K562 (cell line): ENCODE data around the gene NECAB2. TPM values are rescaled to one million over a fixed set of nuclear protein-coding genes. Genes with fewer than 3 reads are reported as not detected.

Source experiments
- BACH1 ChIP-seq: fragments of 200-800 bp; sonication (Bioruptor generic); IDR thresholded peaks from 2 replicates; pipeline ENCODE4 v1.6.1; 2016; ENCODE audit warnings: missing genetic modification characterization, missing compliant biosample characterization
- BRD9 ChIP-seq: fragments of 450-650 bp; IDR thresholded peaks from 2 replicates; pipeline ENCODE4 v1.6.1; 2018; ENCODE audit warnings: low read depth; ENCODE audit not compliant: partially characterized antibody
- CHCHD3 ChIP-seq: fragments of 250-450 bp; sonication (Bioruptor Pico); IDR thresholded peaks from 2 replicates; pipeline ENCODE4 v2.1.2; 2022; ENCODE audit warnings: mild to moderate bottlenecking
- CHD4 ChIP-seq: fragments of 200-600 bp; sonication (generic); IDR thresholded peaks from 3 replicates; pipeline ENCODE4 v1.6.1; 2012; ENCODE audit warnings: low read depth, mild to moderate bottlenecking, mixed read lengths, low read length, inconsistent platforms; ENCODE audit not compliant: insufficient read depth, insufficient replicate concordance, poor library complexity, severe bottlenecking
- HCFC1 ChIP-seq: IDR thresholded peaks from 2 replicates; pipeline ENCODE4 v1.6.1; 2012; ENCODE audit warnings: low read depth, low read length, improper control_type of control experiment
- HMGN3 ChIP-seq: IDR thresholded peaks from 2 replicates; pipeline ENCODE4 v1.6.1; 2011; ENCODE audit warnings: borderline replicate concordance, low read depth, mild to moderate bottlenecking, mixed read lengths, low read length; ENCODE audit not compliant: insufficient read length; ENCODE audit errors: extremely low read depth
- HNRNPL ChIP-seq: fragments of 200-400 bp; formaldehyde crosslinking; IDR thresholded peaks from 2 replicates; pipeline ENCODE4 v1.6.1; 2017; ENCODE audit warnings: low read depth, mild to moderate bottlenecking, low read length
- HOXB6 ChIP-seq: fragments of 250-450 bp; sonication (Bioruptor Pico); IDR thresholded peaks from 2 replicates; pipeline ENCODE4 v1.5.1; 2022; ENCODE audit warnings: mild to moderate bottlenecking, borderline replicate concordance
- KAT2B ChIP-seq: IDR thresholded peaks from one replicate; pipeline ENCODE4 v1.6.1; 2012; ENCODE audit warnings: low read depth, mild to moderate bottlenecking, control low read depth, inconsistent platforms, low read length, moderate library complexity
- MAFK ChIP-seq: IDR thresholded peaks from 2 replicates; pipeline ENCODE4 v1.6.1; 2011; ENCODE audit warnings: low read length, improper control_type of control experiment
- NCOA4 ChIP-seq: fragments of 450-650 bp; IDR thresholded peaks from 2 replicates; pipeline ENCODE4 v1.6.1; 2018; ENCODE audit warnings: mild to moderate bottlenecking; ENCODE audit not compliant: partially characterized antibody
- PTTG1 ChIP-seq: fragments of 450-650 bp; IDR thresholded peaks from 2 replicates; pipeline ENCODE4 v1.6.1; 2016; ENCODE audit warnings: low read depth, mild to moderate bottlenecking, missing genetic modification characterization, missing compliant biosample characterization
- RBM25 ChIP-seq: fragments of 200-400 bp; formaldehyde crosslinking; IDR thresholded peaks from 2 replicates; pipeline ENCODE4 v1.6.1; 2018; ENCODE audit warnings: low read length, low read depth, moderate library complexity; ENCODE audit not compliant: severe bottlenecking
- RBM34 ChIP-seq: fragments of 200-400 bp; formaldehyde crosslinking; IDR thresholded peaks from 2 replicates; pipeline ENCODE4 v1.6.1; 2018; ENCODE audit warnings: low read length, borderline replicate concordance; ENCODE audit not compliant: insufficient read depth
- RNF219 ChIP-seq: fragments of 250-450 bp; sonication (Bioruptor Pico); IDR thresholded peaks from 2 replicates; pipeline ENCODE4 v1.5.0; 2022; ENCODE audit warnings: mild to moderate bottlenecking
- SAFB ChIP-seq: fragments of 200-400 bp; formaldehyde crosslinking; IDR thresholded peaks from 2 replicates; pipeline ENCODE4 v1.6.1; 2017; ENCODE audit warnings: low read depth, low read length, borderline replicate concordance
- SETDB1 ChIP-seq: IDR thresholded peaks from one replicate; pipeline ENCODE4 v1.6.1; 2012; ENCODE audit warnings: low read length, control low read depth, inconsistent platforms
- TARDBP ChIP-seq: fragments of 450-650 bp; IDR thresholded peaks from 2 replicates; pipeline ENCODE4 v1.6.1; 2016
- ZC3H8 ChIP-seq: fragments of 450-650 bp; IDR thresholded peaks from 2 replicates; pipeline ENCODE4 v1.6.1; 2017
- ZFPM2 ChIP-seq: fragments of 250-450 bp; sonication (Bioruptor Pico); IDR thresholded peaks from 2 replicates; pipeline ENCODE4 v1.5.1; 2022; ENCODE audit warnings: mild to moderate bottlenecking
- ZMIZ1 ChIP-seq, 2 experiments: fragments of 150-350 bp in 1 of 2; IDR thresholded peaks; 2 replicates each; pipeline ENCODE4 v1.6.1; 2012 to 2016; ENCODE audit warnings: low read depth in 2 of 2, low read length in 2 of 2, mild to moderate bottlenecking in 1 of 2, moderate library complexity in 1 of 2
- ZNF324 ChIP-seq: fragments of 250-450 bp; sonication (Bioruptor Pico); IDR thresholded peaks from 2 replicates; pipeline ENCODE4 v1.4.0; 2020; ENCODE audit warnings: mild to moderate bottlenecking
- ZNF699 ChIP-seq: fragments of 250-450 bp; sonication (Bioruptor Pico); IDR thresholded peaks from 2 replicates; pipeline ENCODE4 v1.8.0; 2021; ENCODE audit warnings: mild to moderate bottlenecking, moderate library complexity; ENCODE audit not compliant: insufficient replicate concordance
- ZNF830 ChIP-seq: fragments of 250-450 bp; sonication (Bioruptor Pico); IDR thresholded peaks from 2 replicates; pipeline ENCODE4 v1.5.0; 2021; ENCODE audit warnings: mild to moderate bottlenecking
- polyA plus RNA-seq, 8 experiments: library from polyadenylated mRNA; depleted of rRNA in 4 of 8; stranded (reverse) in 5 of 8; unstranded in 3 of 8; fragments of >200 nt; fragmentation: Nextera tagmentation in 2 of 8; fragmentation: Illumina TruSeq in 1 of 8; extraction: Ambion mirVana in 2 of 8; extraction: Trizol in 1 of 8; gene quantifications; 2 replicates each; pipeline versions ENCODE4 v1.2.1 to v1.2.3, GENCODE V29; 2011 to 2014; ENCODE audit warnings: inconsistent platforms in 1 of 8, missing spikeins in 1 of 8
- total RNA-seq, 7 experiments: library from RNA; depleted of rRNA in 6 of 7; stranded (reverse); fragments of >200 nt in 6 of 7; fragmentation: Illumina TruSeq in 2 of 7; extraction: Trizol in 2 of 7; gene quantifications; 2 replicates each; pipeline versions ENCODE4 v1.2.1 to v1.2.3, GENCODE V29; 2011 to 2021; ENCODE audit warnings: low replicate concordance in 1 of 7

Gene NECAB2
- total and polyA plus RNA-seq, 9 of the 15 experiments (the other 6 are each of a cell fraction or from before 2014, with no cell fraction given), result 0.03 to 0.28 TPM; not detected in 7

GRCh38 chr16:83956336-83957289, 11.4 kb upstream of the NECAB2 start (continued):
- no peak for TF ChIP-seq RNF219
- TF ChIP-seq HOXB6 (CRISPR knock-in tag), result no peak
- no peak for TF ChIP-seq ZNF830
- TF ChIP-seq CHD4, result peak; percentile 61
- TF ChIP-seq ZC3H8, result no peak
- TF ChIP-seq HCFC1, result 0 out of 2 replicates have a peak, but pooled peaks have one; percentile 28
- no peak for TF ChIP-seq RBM34
- no peak for TF ChIP-seq BRD9
- no peak for TF ChIP-seq SETDB1
- TF ChIP-seq ZNF324, result no peak
- no peak for TF ChIP-seq KAT2B
- TF ChIP-seq ZFPM2 (CRISPR knock-in tag), result no peak
- TF ChIP-seq SAFB, result no peak
- no peak for TF ChIP-seq HNRNPL
- TF ChIP-seq BACH1, result no peak
- no peak for TF ChIP-seq MAFK
- no peak for TF ChIP-seq CHCHD3 (CRISPR knock-in tag)
- peak; percentile 90 for TF ChIP-seq RBM25
- TF ChIP-seq ZMIZ1 (IDR thresholded peaks at IDR 0.05; ENCODE audit: low read depth in 2 of 2, low read length in 2 of 2), result no peak
- no peak for TF ChIP-seq PTTG1 (tag)
- TF ChIP-seq TARDBP, result no peak
- no peak for TF ChIP-seq HMGN3
- TF ChIP-seq ZNF699 (CRISPR knock-in tag), result no peak
- TF ChIP-seq NCOA4, result no peak
